Panc1 (cell line): ENCODE results near the gene TPGS1. TPM values are rescaled to one million over a fixed set of nuclear protein-coding genes. Genes with fewer than 3 reads are reported as not detected.

Experiments used
- ATAC-seq: fragments of 200-7000 bp; cut with Tn5 transposase; 2 replicates; pipeline ENCODE4 v1.9.1; 2020; ENCODE audit warnings: mild to moderate bottlenecking, moderate library complexity
- BruUV-seq: library from RNA; stranded (reverse); fragments of 400-500 nt; replicated peaks from 2 replicates; lab custom pipeline; 2021; lab: Mats Ljungman, UMichigan
- CTCF ChIA-PET: fragments of 300-600 bp; sonication (Branson Sonifier 250); formaldehyde crosslinking; loops from one replicate; lab custom pipeline; 2022; ENCODE audit warnings: antibody characterized with exemption; lab: Charles Lee
- POLR2A ChIA-PET: fragments of 300-600 bp; sonication (Branson Sonifier 250); formaldehyde crosslinking; loops from one replicate; lab custom pipeline; 2022; ENCODE audit warnings: antibody characterized with exemption; lab: Charles Lee
- DNase-seq: peaks from one replicate; pipeline ENCODE4 v3.0.0-alpha.2; 2010; ENCODE audit warnings: low read depth, low spot score
- H3K27ac ChIP-seq: 2 replicates; pipeline ENCODE4 v1.5.1; 2011; ENCODE audit warnings: mild to moderate bottlenecking, low read length, inconsistent platforms
- H3K27me3 ChIP-seq: fragments of 200-500 bp; sonication (Bioruptor generic); 2 replicates; pipeline ENCODE4 v1.6.0; 2014; ENCODE audit warnings: low read length, inconsistent platforms; ENCODE audit not compliant: control insufficient read depth, insufficient read depth
- H3K36me3 ChIP-seq: fragments of 200-500 bp; sonication (Bioruptor generic); 2 replicates; pipeline ENCODE4 v1.5.1; 2014; ENCODE audit warnings: inconsistent platforms, mild to moderate bottlenecking, low read length, moderate library complexity; ENCODE audit not compliant: control insufficient read depth, insufficient read depth
- H3K4me1 ChIP-seq: 2 replicates; pipeline ENCODE4 v1.5.1; 2011; ENCODE audit warnings: inconsistent platforms, mild to moderate bottlenecking, low read length, moderate library complexity; ENCODE audit not compliant: control insufficient read depth, insufficient read depth
- H3K4me3 ChIP-seq, 2 experiments: 2 replicates each; pipeline ENCODE4 v1.5.1; 2011 to 2012; ENCODE audit warnings: low read depth in 2 of 2, low read length in 2 of 2, mild to moderate bottlenecking in 2 of 2, inconsistent platforms in 1 of 2, moderate library complexity in 1 of 2
- H3K9me3 ChIP-seq: fragments of 200-500 bp; sonication (Bioruptor generic); 2 replicates; pipeline ENCODE4 v1.5.1; 2014; ENCODE audit warnings: low read depth, mild to moderate bottlenecking, inconsistent platforms, low read length, moderate library complexity; ENCODE audit not compliant: control insufficient read depth, insufficient read depth
- POLR2AphosphoS5 ChIP-seq: IDR thresholded peaks from 2 replicates; pipeline ENCODE4 v1.6.1; 2012; ENCODE audit warnings: mild to moderate bottlenecking, low read depth, low read length, moderate library complexity
- SIN3A ChIP-seq: IDR thresholded peaks from 2 replicates; pipeline ENCODE4 v1.6.1; 2012; ENCODE audit warnings: low read depth, mild to moderate bottlenecking, low read length, moderate library complexity, borderline replicate concordance; ENCODE audit not compliant: insufficient read depth
- TCF7L2 ChIP-seq: IDR thresholded peaks from 2 replicates; pipeline ENCODE4 v1.6.1; 2011; ENCODE audit warnings: mild to moderate bottlenecking, low read depth, low read length, inconsistent platforms
- in situ Hi-C: cut with HindIII; loops from 2 replicates; pipeline ENCODE4 v1.10.0; 2016; ENCODE audit warnings: low sequenced_read_pairs, low pct_unique_long_range_greater_than_20kb
- intact Hi-C: fragments of 100-400 bp; cut with micrococcal nuclease; formaldehyde crosslinking; loops from one replicate; pipeline ENCODE4 v1.10.0; 2022; ENCODE audit not compliant: unreplicated experiment
- total RNA-seq: library from RNA; stranded (reverse); gene quantifications from one replicate; pipeline ENCODE4 v1.2.1, GENCODE V29; 2021; ENCODE audit not compliant: unreplicated experiment
- TF ChIP-seq, protein P1 (sequence below), 2 experiments: IDR thresholded peaks; 2 replicates each; pipeline ENCODE4 v1.6.1; 2011 to 2012; ENCODE audit warnings: low read depth in 2 of 2, control low read depth in 1 of 2, low read length in 1 of 2, mild to moderate bottlenecking in 1 of 2, moderate library complexity in 1 of 2; ENCODE audit not compliant: insufficient read depth in 1 of 2
- TF ChIP-seq, protein P2 (sequence below): fragments of 450-650 bp; IDR thresholded peaks from 2 replicates; pipeline ENCODE4 v1.5.1; 2017; ENCODE audit warnings: mild to moderate bottlenecking

TPGS1 gene
- total RNA-seq, 1 experiment from 2014 or later = 17.6 TPM

DNA sequence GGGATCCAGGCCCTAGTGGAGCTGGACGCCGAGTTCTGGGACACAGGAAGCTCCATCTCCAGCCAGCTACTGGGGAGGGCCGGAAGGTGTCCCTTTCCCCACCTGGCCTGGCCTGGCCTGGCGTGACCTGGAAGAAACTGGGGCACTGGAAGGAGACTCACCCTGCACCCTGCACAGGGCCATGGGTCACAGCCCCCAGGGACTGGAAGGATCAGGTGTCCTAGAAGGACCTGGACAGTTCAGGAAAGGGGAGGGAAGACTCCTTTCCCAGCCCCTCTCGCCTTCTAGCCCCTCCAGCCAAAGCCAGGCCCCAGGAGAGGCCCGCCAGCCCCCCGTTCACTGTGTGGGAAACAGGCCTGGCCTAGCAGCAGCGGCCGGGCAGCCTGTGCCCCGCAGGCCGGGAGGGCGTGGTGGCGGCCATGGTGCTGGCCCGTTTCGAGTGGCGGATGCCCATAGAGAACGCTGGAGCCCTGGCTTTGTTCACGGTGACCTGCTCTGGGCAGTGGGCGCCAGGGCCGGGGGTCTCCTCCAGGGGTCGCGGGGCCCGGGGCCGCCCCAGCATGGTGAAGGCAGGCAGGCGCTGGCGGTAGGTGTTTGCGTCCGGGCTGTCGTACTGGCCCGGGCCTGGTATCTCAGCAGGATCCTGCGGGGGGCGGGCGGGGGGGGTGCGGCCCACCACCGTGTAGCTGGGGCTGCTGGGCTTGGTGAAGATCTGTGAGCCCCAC, 43.7 kb upstream of the TPGS1 start:
- intact Hi-C loops = no loop called here
- ATAC-seq (no peak; the same call in 1 of the 2 replicates), DNase-seq (no peak)
- Histone ChIP-seq H3K36me3 (no peaks in the 10 kb centered on the region), H3K4me3 (no peak overlapping the region), H3K27ac (no peak overlapping the region), H3K27me3 (no peaks in the 10 kb centered on the region), H3K4me1 (no peaks in the 10 kb centered on the region), H3K9me3 (no peaks in the 10 kb centered on the region)
- in situ Hi-C loops = no loop called here
- ChIA-PET CTCF (no interaction called here), POLR2A (no interaction called here)
- TF ChIP-seq, protein P1, sequence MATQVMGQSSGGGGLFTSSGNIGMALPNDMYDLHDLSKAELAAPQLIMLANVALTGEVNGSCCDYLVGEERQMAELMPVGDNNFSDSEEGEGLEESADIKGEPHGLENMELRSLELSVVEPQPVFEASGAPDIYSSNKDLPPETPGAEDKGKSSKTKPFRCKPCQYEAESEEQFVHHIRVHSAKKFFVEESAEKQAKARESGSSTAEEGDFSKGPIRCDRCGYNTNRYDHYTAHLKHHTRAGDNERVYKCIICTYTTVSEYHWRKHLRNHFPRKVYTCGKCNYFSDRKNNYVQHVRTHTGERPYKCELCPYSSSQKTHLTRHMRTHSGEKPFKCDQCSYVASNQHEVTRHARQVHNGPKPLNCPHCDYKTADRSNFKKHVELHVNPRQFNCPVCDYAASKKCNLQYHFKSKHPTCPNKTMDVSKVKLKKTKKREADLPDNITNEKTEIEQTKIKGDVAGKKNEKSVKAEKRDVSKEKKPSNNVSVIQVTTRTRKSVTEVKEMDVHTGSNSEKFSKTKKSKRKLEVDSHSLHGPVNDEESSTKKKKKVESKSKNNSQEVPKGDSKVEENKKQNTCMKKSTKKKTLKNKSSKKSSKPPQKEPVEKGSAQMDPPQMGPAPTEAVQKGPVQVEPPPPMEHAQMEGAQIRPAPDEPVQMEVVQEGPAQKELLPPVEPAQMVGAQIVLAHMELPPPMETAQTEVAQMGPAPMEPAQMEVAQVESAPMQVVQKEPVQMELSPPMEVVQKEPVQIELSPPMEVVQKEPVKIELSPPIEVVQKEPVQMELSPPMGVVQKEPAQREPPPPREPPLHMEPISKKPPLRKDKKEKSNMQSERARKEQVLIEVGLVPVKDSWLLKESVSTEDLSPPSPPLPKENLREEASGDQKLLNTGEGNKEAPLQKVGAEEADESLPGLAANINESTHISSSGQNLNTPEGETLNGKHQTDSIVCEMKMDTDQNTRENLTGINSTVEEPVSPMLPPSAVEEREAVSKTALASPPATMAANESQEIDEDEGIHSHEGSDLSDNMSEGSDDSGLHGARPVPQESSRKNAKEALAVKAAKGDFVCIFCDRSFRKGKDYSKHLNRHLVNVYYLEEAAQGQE (IDR thresholded peaks at IDR 0.05; ENCODE audit: insufficient read depth in 1 of 2, low read depth in 2 of 2, low read length in 1 of 2) = no peak
- no peak for TF ChIP-seq SIN3A
- no peak for TF ChIP-seq POLR2AphosphoS5
- TF ChIP-seq, protein P2, sequence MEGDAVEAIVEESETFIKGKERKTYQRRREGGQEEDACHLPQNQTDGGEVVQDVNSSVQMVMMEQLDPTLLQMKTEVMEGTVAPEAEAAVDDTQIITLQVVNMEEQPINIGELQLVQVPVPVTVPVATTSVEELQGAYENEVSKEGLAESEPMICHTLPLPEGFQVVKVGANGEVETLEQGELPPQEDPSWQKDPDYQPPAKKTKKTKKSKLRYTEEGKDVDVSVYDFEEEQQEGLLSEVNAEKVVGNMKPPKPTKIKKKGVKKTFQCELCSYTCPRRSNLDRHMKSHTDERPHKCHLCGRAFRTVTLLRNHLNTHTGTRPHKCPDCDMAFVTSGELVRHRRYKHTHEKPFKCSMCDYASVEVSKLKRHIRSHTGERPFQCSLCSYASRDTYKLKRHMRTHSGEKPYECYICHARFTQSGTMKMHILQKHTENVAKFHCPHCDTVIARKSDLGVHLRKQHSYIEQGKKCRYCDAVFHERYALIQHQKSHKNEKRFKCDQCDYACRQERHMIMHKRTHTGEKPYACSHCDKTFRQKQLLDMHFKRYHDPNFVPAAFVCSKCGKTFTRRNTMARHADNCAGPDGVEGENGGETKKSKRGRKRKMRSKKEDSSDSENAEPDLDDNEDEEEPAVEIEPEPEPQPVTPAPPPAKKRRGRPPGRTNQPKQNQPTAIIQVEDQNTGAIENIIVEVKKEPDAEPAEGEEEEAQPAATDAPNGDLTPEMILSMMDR = no peak
- no peak for TF ChIP-seq TCF7L2
- no TSS peak for BruUV-seq

GRCh38 chr19:464208-464545, 43.1 kb upstream of the TPGS1 start:
- no peaks in the 10 kb centered on the region for H3K36me3 ChIP-seq
- intact Hi-C loops = no loop called here
- in situ Hi-C loops = no loop called here
- CTCF ChIA-PET = no interaction called here
- H3K27ac ChIP-seq = no peak overlapping the region
- no peak for ATAC-seq
- POLR2A ChIA-PET = no interaction called here
- H3K27me3 ChIP-seq = no peaks in the 10 kb centered on the region
- no peak overlapping the region for H3K4me3 ChIP-seq
- no peak for DNase-seq
- no peaks in the 10 kb centered on the region for H3K9me3 ChIP-seq
- TF ChIP-seq, protein P1 (IDR thresholded peaks at IDR 0.05; ENCODE audit: insufficient read depth in 1 of 2, low read depth in 2 of 2, low read length in 1 of 2) = no peak
- TF ChIP-seq, protein P2 = no peak
- TF ChIP-seq SIN3A = no peak
- TF ChIP-seq POLR2AphosphoS5 = no peak
- no peak for TF ChIP-seq TCF7L2
- no TSS peak for BruUV-seq
- H3K4me1 ChIP-seq = no peaks in the 10 kb centered on the region
